HFF-Myc (cell line): ENCODE results near the gene LYL1.

ENCODE experiments used
- DNase-seq: peaks from one replicate; pipeline ENCODE4 v3.0.0-alpha.2; 2011; ENCODE audit warnings: low read depth; ENCODE audit errors: extremely low read depth
- H3K4me3 ChIP-seq: replicated peaks from 2 replicates; pipeline ENCODE4 v1.5.1; 2011; ENCODE audit warnings: low read depth, mild to moderate bottlenecking, control low read depth, low read length
- TF ChIP-seq, protein P1 (sequence below): IDR thresholded peaks from 2 replicates; pipeline ENCODE4 v1.5.1; 2012; ENCODE audit warnings: mild to moderate bottlenecking, low read depth, low read length, control low read depth; ENCODE audit errors: missing control alignments

LYL1 gene

DNA sequence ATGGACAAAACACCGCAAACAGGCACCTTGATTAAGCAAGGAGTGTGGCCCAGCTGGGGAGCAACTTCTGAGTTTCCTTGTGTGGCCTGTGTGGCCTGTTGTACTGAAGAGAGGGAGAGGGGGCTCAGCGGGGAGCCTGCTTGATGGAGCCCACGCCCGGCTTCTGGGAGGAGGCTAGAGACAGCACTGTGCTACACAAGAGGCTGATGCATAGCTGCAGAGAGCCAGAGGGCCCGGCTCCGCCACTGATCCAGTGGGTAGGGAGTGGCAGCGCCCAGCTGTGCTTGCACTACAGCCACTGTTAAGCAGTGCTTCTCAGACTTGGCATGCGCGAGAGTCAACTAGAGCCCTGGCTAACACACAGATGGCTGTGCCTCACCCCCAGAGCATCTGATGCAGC, 19.0 kb downstream of the LYL1 start:
- DNase-seq = no peak
- TF ChIP-seq, protein P1, sequence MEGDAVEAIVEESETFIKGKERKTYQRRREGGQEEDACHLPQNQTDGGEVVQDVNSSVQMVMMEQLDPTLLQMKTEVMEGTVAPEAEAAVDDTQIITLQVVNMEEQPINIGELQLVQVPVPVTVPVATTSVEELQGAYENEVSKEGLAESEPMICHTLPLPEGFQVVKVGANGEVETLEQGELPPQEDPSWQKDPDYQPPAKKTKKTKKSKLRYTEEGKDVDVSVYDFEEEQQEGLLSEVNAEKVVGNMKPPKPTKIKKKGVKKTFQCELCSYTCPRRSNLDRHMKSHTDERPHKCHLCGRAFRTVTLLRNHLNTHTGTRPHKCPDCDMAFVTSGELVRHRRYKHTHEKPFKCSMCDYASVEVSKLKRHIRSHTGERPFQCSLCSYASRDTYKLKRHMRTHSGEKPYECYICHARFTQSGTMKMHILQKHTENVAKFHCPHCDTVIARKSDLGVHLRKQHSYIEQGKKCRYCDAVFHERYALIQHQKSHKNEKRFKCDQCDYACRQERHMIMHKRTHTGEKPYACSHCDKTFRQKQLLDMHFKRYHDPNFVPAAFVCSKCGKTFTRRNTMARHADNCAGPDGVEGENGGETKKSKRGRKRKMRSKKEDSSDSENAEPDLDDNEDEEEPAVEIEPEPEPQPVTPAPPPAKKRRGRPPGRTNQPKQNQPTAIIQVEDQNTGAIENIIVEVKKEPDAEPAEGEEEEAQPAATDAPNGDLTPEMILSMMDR = no peak
- H3K4me3 ChIP-seq = no peak overlapping the region

GRCh38 chr19:13083008-13083404, 19.7 kb downstream of the LYL1 start:
- no peak for DNase-seq
- TF ChIP-seq, protein P1 = no peak
- no peak overlapping the region for H3K4me3 ChIP-seq

- TF ChIP-seq, protein P1 = peak; percentile 37
- H3K4me3 ChIP-seq = no peak overlapping the region
- no peak for DNase-seq
Observed at GRCh38 chr19:13082192-13083007, 20.3 kb downstream of the LYL1 start.

DNA sequence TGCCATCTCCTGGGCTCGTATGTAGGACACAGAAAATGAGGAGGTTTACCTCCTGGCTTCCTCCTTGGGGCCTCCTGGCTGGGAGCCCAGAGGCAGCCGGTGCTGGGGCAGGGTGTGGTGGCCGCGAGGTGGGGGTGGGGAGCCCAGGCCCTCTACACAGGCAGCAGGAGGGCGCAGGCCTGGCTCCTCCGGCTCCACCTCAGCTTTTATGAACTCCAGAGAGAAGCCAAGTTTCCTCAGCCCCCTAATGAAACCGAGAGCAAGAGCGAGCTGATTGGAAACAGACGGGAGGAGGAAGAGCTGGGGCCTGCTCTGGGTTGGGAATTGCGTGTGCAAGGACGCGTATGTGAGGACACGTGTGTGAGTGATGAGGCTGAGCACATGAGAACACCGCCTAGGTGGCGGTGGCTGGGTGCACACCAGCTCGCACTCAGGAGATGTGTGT, 23.1 kb downstream of the LYL1 start:
- peak overlapping the region; percentile 15 for H3K4me3 ChIP-seq
- TF ChIP-seq, protein P1 = no peak
- DNase-seq = peak; percentile 83

- H3K4me3 ChIP-seq = peak overlapping the region; percentile 15
- DNase-seq = no peak
- TF ChIP-seq, protein P1 = no peak
Observed at GRCh38 chr19:13078897-13079541, 23.6 kb downstream of the LYL1 start.

DNA sequence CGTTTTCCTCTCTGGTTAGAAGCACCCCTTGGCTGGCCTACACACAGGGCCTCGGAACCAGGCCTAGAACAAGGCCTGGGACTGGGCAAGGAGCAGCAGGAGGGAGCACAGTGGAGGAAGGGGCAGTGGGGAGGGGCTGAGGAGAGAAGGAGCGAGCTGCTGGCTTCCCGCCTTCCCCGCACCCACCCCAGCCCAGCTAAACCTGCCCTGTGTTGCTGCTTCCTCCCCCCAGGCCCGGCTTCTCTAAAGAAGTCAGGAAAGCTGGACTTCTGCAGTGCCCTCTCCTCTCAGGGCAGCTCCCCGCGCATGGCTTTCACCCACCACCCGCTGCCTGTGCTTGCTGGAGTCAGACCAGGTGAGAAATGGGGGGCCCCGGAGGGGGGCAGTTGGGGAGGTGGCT, 24.3 kb downstream of the LYL1 start:
- no peak overlapping the region for H3K4me3 ChIP-seq
- no peak for DNase-seq
- TF ChIP-seq, protein P1 = no peak
